PFSK-1 (cell line): ENCODE measurements around the gene WFS1.

Source experiments
- POLR2AphosphoS5 ChIP-seq: IDR thresholded peaks from 2 replicates; pipeline ENCODE4 v1.6.1; 2012; ENCODE audit warnings: low read depth, mild to moderate bottlenecking, control low read depth, low read length, moderate library complexity
- TAF1 ChIP-seq: IDR thresholded peaks from 2 replicates; pipeline ENCODE4 v1.6.1; 2012; ENCODE audit warnings: low read length, control low read depth, borderline replicate concordance; ENCODE audit not compliant: insufficient read depth

DNA sequence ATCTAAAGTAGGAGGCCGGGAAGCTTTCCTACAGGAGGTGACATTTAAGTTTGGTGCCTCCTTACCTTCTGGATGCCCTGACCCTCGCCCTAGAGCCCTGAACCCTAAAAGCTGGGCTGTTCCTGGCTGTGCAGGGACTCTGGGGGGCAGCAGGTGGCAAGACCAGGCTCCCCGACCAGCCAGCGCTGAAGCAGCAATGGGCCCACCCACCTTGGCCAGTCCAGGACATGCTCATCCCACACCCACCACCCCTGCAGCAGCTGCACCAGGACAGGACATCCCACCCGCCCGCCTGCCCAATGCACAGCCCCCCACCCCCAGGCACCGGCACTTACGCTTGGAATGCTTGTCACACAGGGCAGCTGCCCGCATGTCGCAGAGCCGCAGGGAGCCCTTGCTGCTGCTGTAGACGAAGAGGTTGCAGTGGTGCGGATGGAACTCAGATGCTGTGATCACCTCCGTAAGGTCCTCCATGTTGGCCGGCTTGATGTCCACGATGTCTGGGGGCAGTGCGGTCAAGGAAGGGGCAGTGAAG, 77.9 kb downstream of the WFS1 start:
- TF ChIP-seq POLR2AphosphoS5 = no peak
- TF ChIP-seq TAF1 = no peak
